ENCODE measurements around the gene RNF13. TPM values are rescaled to one million over a fixed set of nuclear protein-coding genes. Genes with fewer than 3 reads are reported as not detected.
"Not testable (repeated sequence)": the region's sequence is repeated elsewhere in the genome, so short reads cannot be mapped to it uniquely, and the experiment has no call there.

The RNF13 gene
- total RNA-seq, 1 experiment from 2014 or later = 76.9 TPM

- H3K27ac ChIP-seq (ENCODE audit: low read length) = no peak overlapping the region
- DNase-seq (ENCODE audit: low read depth, low spot score) (no peak), ATAC-seq (no peak)
- intact Hi-C loops (cut with micrococcal nuclease; ENCODE audit: unreplicated experiment) = no loop called here
- H3K4me1 ChIP-seq (ENCODE audit: control insufficient read depth, insufficient read depth, low read length) = 0 out of 2 replicates have a peak, but pooled peaks cover 3% of the 10 kb centered on the region
- no TSS peak for BruUV-seq (replicated peaks)
- in situ Hi-C loops (cut with HindIII; ENCODE audit: low pct_unique_long_range_greater_than_20kb, low sequenced_read_pairs) = no loop called here
- no peaks in the 10 kb centered on the region for H3K27me3 ChIP-seq (ENCODE audit: control insufficient read depth, insufficient read depth, low read length)
- ChIA-PET CTCF (no interaction called here), POLR2A (no interaction called here)
- H3K9me3 ChIP-seq (ENCODE audit: control insufficient read depth, insufficient read depth, low read depth, low read length) = peaks cover 26% of the 10 kb centered on the region
- TF ChIP-seq POLR2AphosphoS5 (IDR thresholded peaks at IDR 0.05; ENCODE audit: low read depth, low read length) (no peak), REST (IDR thresholded peaks at IDR 0.05; ENCODE audit: insufficient read depth in 1 of 2, low read depth in 2 of 2, low read length in 1 of 2) (no peak), CTCF (IDR thresholded peaks at IDR 0.05) (no peak), TCF7L2 (IDR thresholded peaks at IDR 0.05; ENCODE audit: low read depth, low read length) (no peak), SIN3A (IDR thresholded peaks at IDR 0.05; ENCODE audit: borderline replicate concordance, insufficient read depth, low read depth, low read length) (no peak)
- H3K4me3 ChIP-seq (ENCODE audit: low read depth in 2 of 2, low read length in 2 of 2) = no peak overlapping the region
- no peaks in the 10 kb centered on the region for H3K36me3 ChIP-seq (ENCODE audit: control insufficient read depth, insufficient read depth, low read length)
These were observed 13.6 kb downstream of the RNF13 start for GRCh38 chr3:149826636-149827035.

GRCh38 chr3:149828390-149828789 lies 15.4 kb downstream of the RNF13 start:
- intact Hi-C loops (cut with micrococcal nuclease; ENCODE audit: unreplicated experiment) (no loop called here), in situ Hi-C loops (cut with HindIII; ENCODE audit: low pct_unique_long_range_greater_than_20kb, low sequenced_read_pairs) (no loop called here)
- DNase-seq (ENCODE audit: low read depth, low spot score) (no peak), ATAC-seq (no peak)
- peaks cover 35% of the 10 kb centered on the region for H3K9me3 ChIP-seq (ENCODE audit: control insufficient read depth, insufficient read depth, low read depth, low read length)
- ChIA-PET POLR2A (no interaction called here), CTCF (no interaction called here)
- no peaks in the 10 kb centered on the region for H3K27me3 ChIP-seq (ENCODE audit: control insufficient read depth, insufficient read depth, low read length)
- no peaks in the 10 kb centered on the region for H3K36me3 ChIP-seq (ENCODE audit: control insufficient read depth, insufficient read depth, low read length)
- no peak overlapping the region for H3K27ac ChIP-seq (ENCODE audit: low read length)
- no TSS peak for BruUV-seq (replicated peaks)
- TF ChIP-seq TCF7L2 (IDR thresholded peaks at IDR 0.05; ENCODE audit: low read depth, low read length) = no peak
- TF ChIP-seq POLR2AphosphoS5 (IDR thresholded peaks at IDR 0.05; ENCODE audit: low read depth, low read length) = no peak
- TF ChIP-seq SIN3A (IDR thresholded peaks at IDR 0.05; ENCODE audit: borderline replicate concordance, insufficient read depth, low read depth, low read length) = no peak
- TF ChIP-seq CTCF (IDR thresholded peaks at IDR 0.05) = no peak
- TF ChIP-seq REST (IDR thresholded peaks at IDR 0.05; ENCODE audit: insufficient read depth in 1 of 2, low read depth in 2 of 2, low read length in 1 of 2) = no peak
- no peak overlapping the region for H3K4me3 ChIP-seq (ENCODE audit: low read depth in 2 of 2, low read length in 2 of 2)
- H3K4me1 ChIP-seq (ENCODE audit: control insufficient read depth, insufficient read depth, low read length) = 0 out of 2 replicates have a peak, but pooled peaks cover 3% of the 10 kb centered on the region

GRCh38 chr3:149829631-149830030 lies 16.6 kb downstream of the RNF13 start:
- in situ Hi-C loops (cut with HindIII; ENCODE audit: low pct_unique_long_range_greater_than_20kb, low sequenced_read_pairs); ATAC-seq; BruUV-seq (replicated peaks): not testable (repeated sequence)

More at GRCh38 chr3:149829631-149830030, 16.6 kb downstream of the RNF13 start:
- intact Hi-C loops (cut with micrococcal nuclease; ENCODE audit: unreplicated experiment); H3K27me3 ChIP-seq (ENCODE audit: control insufficient read depth, insufficient read depth, low read length); H3K4me1 ChIP-seq (ENCODE audit: control insufficient read depth, insufficient read depth, low read length); CTCF ChIA-PET; POLR2A ChIA-PET; H3K4me3 ChIP-seq (ENCODE audit: low read depth in 2 of 2, low read length in 2 of 2); H3K27ac ChIP-seq (ENCODE audit: low read length); H3K36me3 ChIP-seq (ENCODE audit: control insufficient read depth, insufficient read depth, low read length); DNase-seq (ENCODE audit: low read depth, low spot score): not testable (repeated sequence)
- peaks cover 47% of the 10 kb centered on the region for H3K9me3 ChIP-seq (ENCODE audit: control insufficient read depth, insufficient read depth, low read depth, low read length)

Data from Panc1 (cell line).